DND-41 (cell line): ENCODE data around the gene SLF2.

ENCODE experiments used
- ATAC-seq: fragments of 200-7000 bp; cut with Tn5 transposase; 3 replicates; pipeline ENCODE4 v1.9.1; 2021; ENCODE audit warnings: low read depth; ENCODE audit not compliant: insufficient read depth
- DNase-seq: peaks from one replicate; pipeline ENCODE4 v3.0.0-alpha.2; 2020
- H2AFZ ChIP-seq: 2 replicates; pipeline ENCODE4 v1.6.0; 2012; ENCODE audit warnings: low read depth, low read length
- H3K27ac ChIP-seq: 2 replicates; pipeline ENCODE4 v1.5.1; 2012; ENCODE audit warnings: low read length, inconsistent platforms
- H3K27me3 ChIP-seq: fragments of 200-600 bp; sonication (generic); 2 replicates; pipeline ENCODE4 v1.6.0; 2012; ENCODE audit warnings: low read length, mild to moderate bottlenecking, inconsistent platforms; ENCODE audit not compliant: insufficient read depth, poor library complexity
- H3K36me3 ChIP-seq: 2 replicates; pipeline ENCODE4 v1.5.1; 2012; ENCODE audit warnings: low read length, inconsistent platforms; ENCODE audit not compliant: insufficient read depth
- H3K4me1 ChIP-seq: 2 replicates; pipeline ENCODE4 v1.5.1; 2012; ENCODE audit warnings: mild to moderate bottlenecking, low read length; ENCODE audit not compliant: insufficient read depth
- H3K4me2 ChIP-seq: 2 replicates; pipeline ENCODE4 v1.6.0; 2012; ENCODE audit warnings: mild to moderate bottlenecking, moderate library complexity, low read length, inconsistent platforms; ENCODE audit not compliant: insufficient read depth
- H3K4me3 ChIP-seq, 2 experiments: fragments of 200-600 bp in 1 of 2; shearing (Covaris generic) in 1 of 2; 2 replicates each; pipeline ENCODE4 v1.5.1; 2012 to 2016; ENCODE audit warnings: inconsistent platforms in 2 of 2, low read length in 2 of 2, mild to moderate bottlenecking in 2 of 2, low read depth in 1 of 2, moderate library complexity in 1 of 2
- H3K79me2 ChIP-seq: 2 replicates; pipeline ENCODE4 v1.6.0; 2012; ENCODE audit warnings: low read length, inconsistent platforms; ENCODE audit not compliant: insufficient read depth
- H3K9ac ChIP-seq: 2 replicates; pipeline ENCODE4 v1.6.0; 2012; ENCODE audit warnings: low read depth, mild to moderate bottlenecking, inconsistent platforms, low read length, moderate library complexity
- H3K9me3 ChIP-seq: 2 replicates; pipeline ENCODE4 v1.5.1; 2012; ENCODE audit warnings: low read length, moderate library complexity, mild to moderate bottlenecking, inconsistent platforms; ENCODE audit not compliant: insufficient read depth, severe bottlenecking
- H4K20me1 ChIP-seq: 2 replicates; pipeline ENCODE4 v1.6.0; 2012; ENCODE audit warnings: low read length; ENCODE audit not compliant: insufficient read depth
- EZH2 ChIP-seq: IDR thresholded peaks from 3 replicates; pipeline ENCODE4 v1.6.1; 2012; ENCODE audit warnings: borderline replicate concordance, low read depth, mild to moderate bottlenecking, moderate library complexity, low read length, inconsistent platforms; ENCODE audit not compliant: severe bottlenecking
- TF ChIP-seq, protein P1 (sequence below): IDR thresholded peaks from 2 replicates; pipeline ENCODE4 v1.5.1; 2012; ENCODE audit warnings: borderline replicate concordance, low read length, moderate library complexity, mild to moderate bottlenecking; ENCODE audit not compliant: poor library complexity, severe bottlenecking; ENCODE audit errors: extremely low read depth

The SLF2 gene

DNA sequence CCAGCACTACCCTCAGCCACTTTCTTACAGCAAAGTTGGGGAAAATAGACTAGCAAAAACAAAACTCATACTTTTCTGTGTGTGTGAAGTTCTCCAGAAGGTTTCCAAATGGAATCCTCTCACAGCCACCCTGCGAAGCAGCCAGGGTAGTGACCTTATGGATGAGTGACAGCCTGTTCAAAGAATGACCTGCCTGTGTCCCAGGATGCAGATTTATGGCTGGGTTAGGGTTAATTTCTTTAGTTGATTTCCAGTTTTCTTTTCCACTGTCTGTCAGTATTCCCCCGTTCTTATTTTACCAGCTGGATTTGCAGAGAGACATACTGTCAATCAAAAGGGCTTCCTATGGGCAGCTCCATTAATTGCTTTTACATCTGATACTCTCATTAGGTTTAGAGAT, 54.1 kb downstream of the SLF2 start:
- Histone ChIP-seq H3K27me3 (no peaks in the 10 kb centered on the region), H3K4me3 (no peak overlapping the region), H2AFZ (no peak overlapping the region), H3K4me1 (no peaks in the 10 kb centered on the region), H3K79me2 (no peaks in the 10 kb centered on the region), H3K9ac (no peak overlapping the region), H3K9me3 (no peaks in the 10 kb centered on the region), H3K4me2 (no peak overlapping the region), H4K20me1 (no peaks in the 10 kb centered on the region), H3K27ac (no peak overlapping the region), H3K36me3 (peaks cover 34% of the 10 kb centered on the region)
- ATAC-seq = no peak
- no peak for TF ChIP-seq EZH2
- TF ChIP-seq, protein P1, sequence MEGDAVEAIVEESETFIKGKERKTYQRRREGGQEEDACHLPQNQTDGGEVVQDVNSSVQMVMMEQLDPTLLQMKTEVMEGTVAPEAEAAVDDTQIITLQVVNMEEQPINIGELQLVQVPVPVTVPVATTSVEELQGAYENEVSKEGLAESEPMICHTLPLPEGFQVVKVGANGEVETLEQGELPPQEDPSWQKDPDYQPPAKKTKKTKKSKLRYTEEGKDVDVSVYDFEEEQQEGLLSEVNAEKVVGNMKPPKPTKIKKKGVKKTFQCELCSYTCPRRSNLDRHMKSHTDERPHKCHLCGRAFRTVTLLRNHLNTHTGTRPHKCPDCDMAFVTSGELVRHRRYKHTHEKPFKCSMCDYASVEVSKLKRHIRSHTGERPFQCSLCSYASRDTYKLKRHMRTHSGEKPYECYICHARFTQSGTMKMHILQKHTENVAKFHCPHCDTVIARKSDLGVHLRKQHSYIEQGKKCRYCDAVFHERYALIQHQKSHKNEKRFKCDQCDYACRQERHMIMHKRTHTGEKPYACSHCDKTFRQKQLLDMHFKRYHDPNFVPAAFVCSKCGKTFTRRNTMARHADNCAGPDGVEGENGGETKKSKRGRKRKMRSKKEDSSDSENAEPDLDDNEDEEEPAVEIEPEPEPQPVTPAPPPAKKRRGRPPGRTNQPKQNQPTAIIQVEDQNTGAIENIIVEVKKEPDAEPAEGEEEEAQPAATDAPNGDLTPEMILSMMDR = no peak
- DNase-seq = no peak

DNA sequence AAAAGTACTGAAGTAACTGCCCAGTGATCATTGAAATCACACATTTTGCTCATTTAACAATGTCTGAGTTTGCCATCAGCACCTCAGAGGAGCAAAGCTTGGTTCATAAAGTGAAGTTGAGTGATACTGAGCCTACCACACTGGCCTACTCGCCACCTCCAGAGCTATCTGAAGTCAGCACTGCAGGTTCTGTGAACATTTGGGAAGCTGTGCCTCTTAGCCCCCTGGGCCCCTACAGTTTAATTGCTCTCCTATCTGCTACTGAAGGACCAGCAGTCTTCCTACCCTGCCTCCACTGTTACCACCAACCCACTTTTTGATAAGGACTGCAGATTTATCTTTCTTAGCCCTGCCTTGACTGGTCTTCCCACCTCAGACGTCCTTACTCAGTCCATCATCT, 54.6 kb downstream of the SLF2 start:
- no peaks in the 10 kb centered on the region for H3K4me1 ChIP-seq
- H3K4me2 ChIP-seq = no peak overlapping the region
- H3K27ac ChIP-seq = no peak overlapping the region
- H3K4me3 ChIP-seq = no peak overlapping the region
- H2AFZ ChIP-seq = no peak overlapping the region
- H3K36me3 ChIP-seq = peaks cover 29% of the 10 kb centered on the region
- DNase-seq (no peak), ATAC-seq (no peak)
- no peaks in the 10 kb centered on the region for H3K79me2 ChIP-seq
- no peak overlapping the region for H3K9ac ChIP-seq
- TF ChIP-seq, protein P1 = no peak
- no peaks in the 10 kb centered on the region for H3K9me3 ChIP-seq
- H4K20me1 ChIP-seq = no peaks in the 10 kb centered on the region
- no peaks in the 10 kb centered on the region for H3K27me3 ChIP-seq

DNA sequence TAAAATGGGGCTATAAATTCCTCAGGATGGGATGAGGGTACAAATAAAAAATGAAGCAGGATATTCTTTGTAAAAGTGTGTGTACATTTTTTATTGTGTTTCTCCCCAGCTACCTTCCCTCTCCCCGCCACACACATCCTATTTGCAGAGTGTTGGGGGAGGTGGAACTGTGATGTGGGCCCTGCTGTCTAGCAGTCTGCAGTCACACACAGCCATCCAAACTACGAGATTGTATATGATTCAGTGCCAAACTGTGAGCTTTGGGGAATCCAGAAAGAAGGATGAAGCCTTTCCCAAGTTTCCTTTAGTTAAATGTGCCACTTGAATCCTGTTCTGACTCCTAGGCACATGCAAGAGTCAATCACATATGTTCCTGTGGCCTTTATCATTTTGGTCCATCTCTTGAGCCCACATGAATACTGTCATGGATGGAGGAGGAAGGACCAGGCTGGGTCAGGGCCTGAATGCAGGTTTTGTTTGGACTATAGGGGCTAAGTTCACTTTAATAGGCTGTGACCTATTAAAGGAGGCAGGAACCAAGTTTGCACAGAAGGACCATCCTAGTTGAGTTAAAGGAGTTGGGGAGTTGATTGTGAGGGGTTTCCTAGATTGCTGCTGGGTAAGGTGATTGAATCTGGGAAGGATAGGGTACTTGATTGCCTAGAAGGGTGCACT, 55.4 kb downstream of the SLF2 start:
- Histone ChIP-seq H3K79me2 (no peaks in the 10 kb centered on the region), H3K4me3 (no peak overlapping the region), H3K9ac (no peak overlapping the region), H4K20me1 (no peaks in the 10 kb centered on the region), H3K4me1 (no peaks in the 10 kb centered on the region), H3K36me3 (peaks cover 22% of the 10 kb centered on the region; the same call in 1 of the 2 replicates), H3K27ac (no peak overlapping the region), H3K27me3 (no peaks in the 10 kb centered on the region), H2AFZ (no peak overlapping the region), H3K9me3 (no peaks in the 10 kb centered on the region), H3K4me2 (no peak overlapping the region)
- ATAC-seq = no peak
- peak; percentile 0 for DNase-seq
- TF ChIP-seq, protein P1 = no peak
- TF ChIP-seq EZH2 = no peak

DNA sequence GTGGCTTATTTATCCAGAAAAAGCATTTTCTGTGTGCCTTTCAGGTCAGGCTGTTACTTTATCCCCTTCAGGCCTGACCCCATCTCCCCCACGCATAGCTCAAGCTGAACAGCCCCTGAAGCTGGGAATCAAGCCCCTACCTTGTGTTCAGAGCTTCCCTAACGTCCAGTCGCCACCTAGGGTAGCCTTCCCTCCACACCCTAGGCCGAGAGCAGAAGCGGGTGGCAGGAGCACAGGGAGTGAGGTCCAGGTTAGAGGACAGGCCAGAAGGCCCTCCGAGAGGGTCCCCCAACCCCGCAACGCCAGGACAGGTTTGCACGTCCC, 56.1 kb downstream of the SLF2 start:
- TF ChIP-seq EZH2 = no peak
- TF ChIP-seq, protein P1 = no peak
- H2AFZ ChIP-seq = no peak overlapping the region
- no peak overlapping the region for H3K27ac ChIP-seq
- H3K4me2 ChIP-seq = no peak overlapping the region
- no peak overlapping the region for H3K9ac ChIP-seq
- no peak for ATAC-seq
- H4K20me1 ChIP-seq = no peaks in the 10 kb centered on the region
- no peaks in the 10 kb centered on the region for H3K4me1 ChIP-seq
- no peaks in the 10 kb centered on the region for H3K9me3 ChIP-seq
- DNase-seq = no peak
- H3K36me3 ChIP-seq = peaks cover 18% of the 10 kb centered on the region; the same call in 1 of the 2 replicates
- H3K79me2 ChIP-seq = no peaks in the 10 kb centered on the region
- H3K27me3 ChIP-seq = no peaks in the 10 kb centered on the region
- no peak overlapping the region for H3K4me3 ChIP-seq
